OCI-M1 (cell line): ENCODE measurements around the gene KIAA1549.

ENCODE experiments used
- DNase-seq: peaks from one replicate; lab custom pipeline; 2025; lab: John Stamatoyannopoulos, UW

KIAA1549 gene

GRCh38 chr7:138974675-138975292, 6.4 kb downstream of the KIAA1549 start:
- no peak for DNase-seq

- no peak for DNase-seq
Observed at GRCh38 chr7:138974103-138974502, 7.1 kb downstream of the KIAA1549 start.

GRCh38 chr7:138970952-138971351, 10.2 kb downstream of the KIAA1549 start:
- DNase-seq = no peak

GRCh38 chr7:138970446-138970845, 10.7 kb downstream of the KIAA1549 start:
- no peak for DNase-seq

- DNase-seq = no peak
Observed at GRCh38 chr7:138967159-138967558, 14.0 kb downstream of the KIAA1549 start.

GRCh38 chr7:138964624-138965436, 16.4 kb downstream of the KIAA1549 start:
- no peak for DNase-seq

- DNase-seq = no peak
Observed at GRCh38 chr7:138963675-138964074, 17.5 kb downstream of the KIAA1549 start.

GRCh38 chr7:138962561-138963270, 18.5 kb downstream of the KIAA1549 start:
- no peak for DNase-seq

- no peak for DNase-seq
Observed at GRCh38 chr7:138961159-138961558, 20.0 kb downstream of the KIAA1549 start.

- no peak for DNase-seq
Observed at GRCh38 chr7:138958391-138958956, 22.7 kb downstream of the KIAA1549 start.

GRCh38 chr7:138957753-138958390, 23.3 kb downstream of the KIAA1549 start:
- no peak for DNase-seq

GRCh38 chr7:138957217-138957616, 24.0 kb downstream of the KIAA1549 start:
- no peak for DNase-seq

- no peak for DNase-seq
Observed at GRCh38 chr7:138954545-138955475, 26.4 kb downstream of the KIAA1549 start.

GRCh38 chr7:138952791-138953190, 28.4 kb downstream of the KIAA1549 start:
- DNase-seq = no peak

- DNase-seq = no peak
Observed at GRCh38 chr7:138951953-138952352, 29.2 kb downstream of the KIAA1549 start.

- DNase-seq = no peak
Observed at GRCh38 chr7:138949421-138950088, 31.6 kb downstream of the KIAA1549 start.

- DNase-seq = no peak
Observed at GRCh38 chr7:138948403-138948802, 32.8 kb downstream of the KIAA1549 start.

GRCh38 chr7:138945821-138946220, 35.4 kb downstream of the KIAA1549 start:
- no peak for DNase-seq

GRCh38 chr7:138945154-138945553, 36.0 kb downstream of the KIAA1549 start:
- DNase-seq = no peak

GRCh38 chr7:138944592-138944991, 36.6 kb downstream of the KIAA1549 start:
- no peak for DNase-seq
